ENCODE measurements around the gene PTPN4.

DNA sequence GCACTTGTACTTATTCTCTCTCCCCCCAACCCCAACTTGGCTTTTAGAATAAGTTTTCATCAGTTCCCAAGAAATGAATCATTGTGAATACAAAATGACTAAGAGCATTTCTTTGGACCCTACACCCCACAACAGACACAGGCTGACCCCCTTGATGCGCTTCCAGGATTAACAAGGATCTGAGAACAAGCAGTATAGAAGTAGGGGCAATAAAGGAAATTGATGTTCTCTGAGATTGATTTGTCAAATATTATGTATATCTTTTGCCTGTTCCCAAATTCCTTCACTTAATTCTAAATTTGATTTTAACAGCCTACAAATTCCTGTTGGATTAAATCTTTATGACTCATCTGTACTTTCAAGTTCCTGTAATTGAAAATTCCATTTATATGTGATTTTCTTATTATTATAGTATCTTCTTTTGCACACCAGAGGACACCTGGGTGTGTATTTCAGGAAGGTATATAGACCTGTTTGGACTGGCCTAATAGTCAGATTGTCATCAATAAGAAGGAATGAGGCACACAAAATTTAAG is 10.2 kb upstream of the PTPN4 start:
- TF ChIP-seq, protein P1, sequence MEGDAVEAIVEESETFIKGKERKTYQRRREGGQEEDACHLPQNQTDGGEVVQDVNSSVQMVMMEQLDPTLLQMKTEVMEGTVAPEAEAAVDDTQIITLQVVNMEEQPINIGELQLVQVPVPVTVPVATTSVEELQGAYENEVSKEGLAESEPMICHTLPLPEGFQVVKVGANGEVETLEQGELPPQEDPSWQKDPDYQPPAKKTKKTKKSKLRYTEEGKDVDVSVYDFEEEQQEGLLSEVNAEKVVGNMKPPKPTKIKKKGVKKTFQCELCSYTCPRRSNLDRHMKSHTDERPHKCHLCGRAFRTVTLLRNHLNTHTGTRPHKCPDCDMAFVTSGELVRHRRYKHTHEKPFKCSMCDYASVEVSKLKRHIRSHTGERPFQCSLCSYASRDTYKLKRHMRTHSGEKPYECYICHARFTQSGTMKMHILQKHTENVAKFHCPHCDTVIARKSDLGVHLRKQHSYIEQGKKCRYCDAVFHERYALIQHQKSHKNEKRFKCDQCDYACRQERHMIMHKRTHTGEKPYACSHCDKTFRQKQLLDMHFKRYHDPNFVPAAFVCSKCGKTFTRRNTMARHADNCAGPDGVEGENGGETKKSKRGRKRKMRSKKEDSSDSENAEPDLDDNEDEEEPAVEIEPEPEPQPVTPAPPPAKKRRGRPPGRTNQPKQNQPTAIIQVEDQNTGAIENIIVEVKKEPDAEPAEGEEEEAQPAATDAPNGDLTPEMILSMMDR (IDR thresholded peaks at IDR 0.05; ENCODE audit: extremely low read depth in 1 of 2, insufficient read depth in 1 of 2, low read depth in 1 of 2, low read length in 2 of 2), result no peak
- no peak for TF ChIP-seq POLR2A (IDR thresholded peaks at IDR 0.05; ENCODE audit: low read depth, low read length)
- TF ChIP-seq, protein P2, sequence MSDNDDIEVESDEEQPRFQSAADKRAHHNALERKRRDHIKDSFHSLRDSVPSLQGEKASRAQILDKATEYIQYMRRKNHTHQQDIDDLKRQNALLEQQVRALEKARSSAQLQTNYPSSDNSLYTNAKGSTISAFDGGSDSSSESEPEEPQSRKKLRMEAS (IDR thresholded peaks at IDR 0.05; ENCODE audit: insufficient read depth, insufficient read length), result no peak
- TF ChIP-seq POLR2AphosphoS5 (IDR thresholded peaks at IDR 0.05; ENCODE audit: insufficient read depth, low read depth, low read length), result no peak
- peak; percentile 76 for TF ChIP-seq FOS (IDR thresholded peaks at IDR 0.05; ENCODE audit: borderline replicate concordance, insufficient read depth, low read length)
